Tibial nerve (tissue), 4 donors: ENCODE measurements around the gene NCAM1. TPM values are rescaled to one million over a fixed set of nuclear protein-coding genes. Genes with fewer than 3 reads are reported as not detected.
"Not testable (repeated sequence)": the region's sequence is repeated elsewhere in the genome, so short reads cannot be mapped to it uniquely, and the experiment has no call there.

Source experiments
- DNase-seq, 2 donors: peaks; one replicate each; pipeline ENCODE4 v3.0.0-alpha.2; 2019; ENCODE audit warnings: low spot score in 2 of 2
- H3K27ac ChIP-seq, 4 donors: fragments of 200-600 bp; sonication (generic) in 3 of 4; one replicate each; pipeline ENCODE4 v1.5.1; 2017 to 2019; ENCODE audit warnings: mild to moderate bottlenecking in 1 of 4
- H3K27me3 ChIP-seq, 2 donors: fragments of 200-600 bp; sonication (generic) in 1 of 2; one replicate each; pipeline versions ENCODE4 v1.5.1 to v1.6.0; 2017 to 2019
- H3K36me3 ChIP-seq, 3 donors: fragments of 200-600 bp; sonication (generic); one replicate each; pipeline ENCODE4 v1.5.1; 2018 to 2019
- H3K4me1 ChIP-seq, 4 donors: fragments of 200-600 bp; sonication (generic) in 3 of 4; one replicate each; pipeline ENCODE4 v1.5.1; 2017 to 2019
- H3K4me3 ChIP-seq, 4 donors: fragments of 200-600 bp; sonication (generic) in 3 of 4; one replicate each; pipeline ENCODE4 v1.5.1; 2017 to 2019; ENCODE audit warnings: mild to moderate bottlenecking in 1 of 4, moderate library complexity in 1 of 4
- H3K9me3 ChIP-seq, 4 donors: fragments of 200-600 bp; sonication (generic) in 3 of 4; one replicate each; pipeline ENCODE4 v1.5.1; 2017 to 2019
- CTCF ChIP-seq, 5 experiments: fragments of 200-600 bp in 3 of 5; fragments of 450-650 bp in 2 of 5; sonication (generic) in 3 of 5; IDR thresholded peaks; one replicate each; pipeline ENCODE4 v1.5.1; 2016 to 2019; ENCODE audit warnings: antibody characterized with exemption in 5 of 5, mild to moderate bottlenecking in 3 of 5, moderate library complexity in 2 of 5
- EP300 ChIP-seq, 2 donors: sonication (generic); formaldehyde crosslinking; IDR thresholded peaks; one replicate each; pipeline ENCODE4 v1.6.1; 2017; ENCODE audit warnings: antibody characterized with exemption in 2 of 2, mild to moderate bottlenecking in 1 of 2
- POLR2A ChIP-seq, 2 donors: fragments of 450-650 bp; IDR thresholded peaks; one replicate each; pipeline ENCODE4 v1.6.1; 2017; ENCODE audit warnings: antibody characterized with exemption in 2 of 2, mild to moderate bottlenecking in 2 of 2, moderate library complexity in 2 of 2
- WGBS, 2 donors: methylation state at CpG; one replicate each; pipeline ENCODE4 v1.1.5; 2018; 5-methylcytosine and 5-hydroxymethylcytosine counted together
- total RNA-seq, 4 donors: library from RNA; depleted of rRNA; stranded (reverse); fragments of >200 nt; gene quantifications; one replicate each; pipeline ENCODE4 v1.1.0, GENCODE V29; 2016

NCAM1 gene
- total RNA-seq, 4 donors from 2014 or later, result 57.3 to 121 (median 76.1) TPM

- H3K27me3 ChIP-seq, result no peaks in the 10 kb centered on the region
Measured at GRCh38 chr11:113289431-113290187, 328.4 kb downstream of the NCAM1 start.

GRCh38 chr11:113293936-113294335, 332.7 kb downstream of the NCAM1 start:
- 85 to 87% methylated on average over 5 of the region's 5 CpGs for WGBS, 2 donors
- Histone ChIP-seq H3K9me3 (no peaks in the 10 kb centered on the region), H3K27me3 (peaks cover 0 to 2% of the 10 kb centered on the region in 2 donors), H3K27ac (no peak overlapping the region), H3K36me3 (no peaks in the 10 kb centered on the region), H3K4me3 (no peak overlapping the region), H3K4me1 (peaks cover 0 to 5% (median 0%) of the 10 kb centered on the region in 4 donors)
- TF ChIP-seq CTCF (IDR thresholded peaks at IDR 0.05) (no peak), EP300 (IDR thresholded peaks at IDR 0.05) (no peak), POLR2A (IDR thresholded peaks at IDR 0.05) (no peak)
- no peak for DNase-seq

More at GRCh38 chr11:113289431-113290187, 328.4 kb downstream of the NCAM1 start:
- H3K9me3 ChIP-seq, result no peaks in the 10 kb centered on the region
- peak; percentile 31 to 43 for DNase-seq
- WGBS, 2 donors, result 55 to 60% methylated on average over 10 of the region's 10 CpGs
- peaks cover 0 to 5% (median 0%) of the 10 kb centered on the region in 4 donors for H3K4me1 ChIP-seq
- TF ChIP-seq POLR2A (IDR thresholded peaks at IDR 0.05), result no peak
- peak; percentile 81 to 91 (median 87) for TF ChIP-seq CTCF (IDR thresholded peaks at IDR 0.05)
- H3K27ac ChIP-seq, result no peak overlapping the region
- no peaks in the 10 kb centered on the region for H3K36me3 ChIP-seq
- H3K4me3 ChIP-seq, result no peak overlapping the region

GRCh38 chr11:113295993-113296392, 334.8 kb downstream of the NCAM1 start:
- WGBS, 2 donors, result 77 to 81% methylated on average over 7 of the region's 7 CpGs
- no peak for DNase-seq
- Histone ChIP-seq H3K27ac (no peak overlapping the region), H3K36me3 (no peaks in the 10 kb centered on the region), H3K4me1 (no peaks in the 10 kb centered on the region), H3K9me3 (no peaks in the 10 kb centered on the region), H3K4me3 (no peak overlapping the region), H3K27me3 (peaks cover 0 to 2% of the 10 kb centered on the region in 2 donors)
- TF ChIP-seq POLR2A (IDR thresholded peaks at IDR 0.05) (no peak), CTCF (IDR thresholded peaks at IDR 0.05) (no peak), EP300 (IDR thresholded peaks at IDR 0.05) (no peak)

- no peak for DNase-seq
- H3K36me3 ChIP-seq, result no peaks in the 10 kb centered on the region
- no peak for TF ChIP-seq CTCF (IDR thresholded peaks at IDR 0.05)
- TF ChIP-seq POLR2A (IDR thresholded peaks at IDR 0.05), result no peak
- no peak for TF ChIP-seq EP300 (IDR thresholded peaks at IDR 0.05)
- H3K27ac ChIP-seq, result no peak overlapping the region
- no peaks in the 10 kb centered on the region for H3K4me1 ChIP-seq
- no peak overlapping the region for H3K4me3 ChIP-seq
- peaks cover 0 to 2% of the 10 kb centered on the region in 2 donors for H3K27me3 ChIP-seq
- no peaks in the 10 kb centered on the region for H3K9me3 ChIP-seq
- WGBS, 2 donors, result 75 to 94% methylated on average over 2 of the region's 2 CpGs
Measured at GRCh38 chr11:113296447-113297205, 335.4 kb downstream of the NCAM1 start.

GRCh38 chr11:113298496-113298895, 337.3 kb downstream of the NCAM1 start:
- H3K27me3 ChIP-seq, H3K4me1 ChIP-seq, H3K27ac ChIP-seq, H3K36me3 ChIP-seq, H3K4me3 ChIP-seq, H3K9me3 ChIP-seq, DNase-seq: not testable (repeated sequence)
- 94 to 96% methylated on average over 3 of the region's 3 CpGs for WGBS, 2 donors
